GM18519 (cell line): Measurements from ENCODE around the gene BCR.

Experiments used
- ATAC-seq: cut with Tn5 transposase; IDR thresholded peaks from one replicate; pipeline ENCODE4 v1.9.1; 2021; ENCODE audit warnings: mild to moderate bottlenecking, moderate library complexity; ENCODE audit not compliant: unreplicated experiment, low FRiP score

Gene BCR

GRCh38 chr22:23193196-23193827 is 13.0 kb downstream of the BCR start:
- ATAC-seq, result no peak

- ATAC-seq, result no peak
Observed at GRCh38 chr22:23193882-23194281, 13.6 kb downstream of the BCR start.

- no peak for ATAC-seq
Observed at GRCh38 chr22:23196165-23196564, 15.9 kb downstream of the BCR start.

GRCh38 chr22:23197836-23198235 is 17.5 kb downstream of the BCR start:
- no peak for ATAC-seq

- no peak for ATAC-seq
Observed at GRCh38 chr22:23199159-23199558, 18.9 kb downstream of the BCR start.

- no peak for ATAC-seq
Observed at GRCh38 chr22:23200898-23201297, 20.6 kb downstream of the BCR start.

GRCh38 chr22:23202812-23203451 is 22.6 kb downstream of the BCR start:
- ATAC-seq, result no peak

GRCh38 chr22:23203452-23204124 is 23.3 kb downstream of the BCR start:
- ATAC-seq, result no peak

GRCh38 chr22:23204125-23204488 is 23.8 kb downstream of the BCR start:
- no peak for ATAC-seq

GRCh38 chr22:23204541-23205157 is 24.3 kb downstream of the BCR start:
- no peak for ATAC-seq

GRCh38 chr22:23205339-23206049 is 25.2 kb downstream of the BCR start:
- no peak for ATAC-seq

GRCh38 chr22:23206915-23207314 is 26.6 kb downstream of the BCR start:
- ATAC-seq, result no peak

GRCh38 chr22:23207729-23208393 is 27.6 kb downstream of the BCR start:
- no peak for ATAC-seq

- ATAC-seq, result no peak
Observed at GRCh38 chr22:23210428-23211170, 30.3 kb downstream of the BCR start.

GRCh38 chr22:23211622-23212021 is 31.3 kb downstream of the BCR start:
- no peak for ATAC-seq

- no peak for ATAC-seq
Observed at GRCh38 chr22:23212061-23213021, 32.0 kb downstream of the BCR start.

- no peak for ATAC-seq
Observed at GRCh38 chr22:23213022-23213555, 32.8 kb downstream of the BCR start.

GRCh38 chr22:23213581-23214334 is 33.4 kb downstream of the BCR start:
- ATAC-seq, result no peak
